CD14-positive monocyte (primary cell): ENCODE results near the gene KCNQ1. TPM values are rescaled to one million over a fixed set of nuclear protein-coding genes. Genes with fewer than 3 reads are reported as not detected.

Experiments
- DNase-seq, 3 donors: peaks; one replicate each; pipeline ENCODE4 v3.0.0-alpha.2; 2011 to 2022
- H2AFZ ChIP-seq: 2 replicates; pipeline ENCODE4 v1.6.0; 2012; ENCODE audit warnings: mild to moderate bottlenecking, low read depth, low read length, inconsistent platforms; ENCODE audit not compliant: insufficient read depth, poor library complexity, severe bottlenecking
- H3K27ac ChIP-seq, 2 donors: 1 replicate in 1 of 2; 2 replicates in 1 of 2; pipeline ENCODE4 v1.5.1; 2012 to 2013; ENCODE audit warnings: low read length in 2 of 2, control low read depth in 1 of 2, inconsistent platforms in 1 of 2, low read depth in 1 of 2, mild to moderate bottlenecking in 1 of 2
- H3K27me3 ChIP-seq, 2 donors: one replicate each; pipeline versions ENCODE4 v1.6.0 to v1.6.1; 2011 to 2013; ENCODE audit warnings: low read length in 2 of 2; ENCODE audit not compliant: control insufficient read depth in 2 of 2, insufficient read depth in 2 of 2
- H3K36me3 ChIP-seq, 2 donors: replicated peaks in 1 of 2; 1 replicate in 1 of 2; 2 replicates in 1 of 2; pipeline versions ENCODE4 v1.5.1 to v1.6.1; 2012 to 2013; ENCODE audit warnings: low read length in 2 of 2, control low read depth in 1 of 2, inconsistent platforms in 1 of 2, mild to moderate bottlenecking in 1 of 2; ENCODE audit not compliant: insufficient read depth in 2 of 2, control insufficient read depth in 1 of 2
- H3K4me1 ChIP-seq, 2 donors: 1 replicate in 1 of 2; 2 replicates in 1 of 2; pipeline versions ENCODE4 v1.5.1 to v1.6.1; 2012 to 2013; ENCODE audit warnings: low read length in 2 of 2, control low read depth in 1 of 2, inconsistent platforms in 1 of 2, mild to moderate bottlenecking in 1 of 2, moderate library complexity in 1 of 2; ENCODE audit not compliant: insufficient read depth in 2 of 2, control insufficient read depth in 1 of 2
- H3K4me2 ChIP-seq: replicated peaks from 2 replicates; pipeline ENCODE3; 2012; ENCODE audit warnings: low read length, moderate library complexity, mild to moderate bottlenecking; ENCODE audit not compliant: poor library complexity, severe bottlenecking; ENCODE audit errors: extremely low read depth
- H3K4me3 ChIP-seq, 3 experiments: fragments of 200-600 bp in 1 of 3; sonication (generic) in 1 of 3; replicated peaks in 1 of 3; 1 replicate in 2 of 3; 2 replicates in 1 of 3; pipeline ENCODE4 v1.5.1; 2011 to 2013; ENCODE audit warnings: low read length in 3 of 3, mild to moderate bottlenecking in 3 of 3, control low read depth in 2 of 3, low read depth in 2 of 3, inconsistent platforms in 1 of 3, moderate library complexity in 1 of 3
- H3K79me2 ChIP-seq: 2 replicates; pipeline ENCODE4 v1.6.0; 2012; ENCODE audit warnings: mild to moderate bottlenecking, control low read depth, inconsistent platforms, low read length, moderate library complexity; ENCODE audit not compliant: insufficient read depth
- H3K9ac ChIP-seq: 2 replicates; pipeline ENCODE4 v1.6.0; 2017; ENCODE audit warnings: low read length, mild to moderate bottlenecking; ENCODE audit not compliant: insufficient read depth, poor library complexity, severe bottlenecking
- H3K9me3 ChIP-seq, 2 donors: replicated peaks in 1 of 2; 1 replicate in 1 of 2; 2 replicates in 1 of 2; pipeline versions ENCODE4 v1.5.1 to v1.6.1; 2012 to 2013; ENCODE audit warnings: low read length in 2 of 2, control low read depth in 1 of 2; ENCODE audit not compliant: control insufficient read depth in 1 of 2, insufficient read depth in 1 of 2
- H4K20me1 ChIP-seq: 2 replicates; pipeline ENCODE4 v1.6.0; 2012; ENCODE audit warnings: mild to moderate bottlenecking, low read length, control low read depth, moderate library complexity; ENCODE audit not compliant: insufficient read depth
- H3K27ac Mint-ChIP-seq, 7 donors: one replicate each; pipeline ENCODE4 v1.8.0; 2020; ENCODE audit warnings: mild to moderate bottlenecking in 7 of 7, mixed read lengths in 7 of 7, moderate library complexity in 6 of 7, inconsistent platforms in 2 of 7
- H3K27me3 Mint-ChIP-seq, 3 donors: one replicate each; pipeline ENCODE4 v1.8.0; 2021 to 2022; ENCODE audit warnings: low read depth in 3 of 3, mild to moderate bottlenecking in 3 of 3, mixed read lengths in 3 of 3, moderate library complexity in 3 of 3, inconsistent platforms in 1 of 3
- H3K36me3 Mint-ChIP-seq, 2 donors: one replicate each; pipeline ENCODE4 v1.8.0; 2020; ENCODE audit warnings: mixed read lengths in 2 of 2, inconsistent platforms in 1 of 2, mild to moderate bottlenecking in 1 of 2
- H3K4me1 Mint-ChIP-seq: one replicate; pipeline ENCODE4 v1.8.0; 2020; ENCODE audit warnings: mild to moderate bottlenecking, mixed read lengths
- H3K4me3 Mint-ChIP-seq, 2 donors: one replicate each; pipeline ENCODE4 v1.8.0; 2020; ENCODE audit warnings: mild to moderate bottlenecking in 2 of 2, mixed read lengths in 2 of 2, moderate library complexity in 1 of 2
- H3K9me3 Mint-ChIP-seq, 7 donors: one replicate each; pipeline ENCODE4 v1.8.0; 2020 to 2022; ENCODE audit warnings: mixed read lengths in 7 of 7, mild to moderate bottlenecking in 6 of 7, moderate library complexity in 6 of 7, inconsistent platforms in 2 of 7
- WGBS: methylation state at CpG from one replicate; pipeline ENCODE4 v1.1.5; 2013; ENCODE audit warnings: missing lambda C conversion rate; ENCODE audit not compliant: insufficient coverage; 5-methylcytosine and 5-hydroxymethylcytosine counted together
- intact Hi-C, 2 donors: fragments of 100-400 bp; cut with micrococcal nuclease; formaldehyde crosslinking; loops; one replicate each; pipeline versions ENCODE4 v1.15.0 to v1.15.1; 2023
- polyA plus RNA-seq, 3 donors: library from polyadenylated mRNA; depleted of rRNA in 1 of 3; unstranded in 2 of 3; stranded (reverse) in 1 of 3; fragments of 300-500 nt in 2 of 3; fragments of >200 nt in 1 of 3; fragmentation: Illumina TruSeq in 2 of 3; gene quantifications; 1 replicate in 2 of 3; 2 replicates in 1 of 3; pipeline ENCODE4 v1.2.3, GENCODE V29; 2012 to 2021
- TF ChIP-seq, protein P1 (sequence below): fragments of 200-600 bp; IDR thresholded peaks from one replicate; pipeline ENCODE4 v1.8.0; 2022; ENCODE audit warnings: antibody characterized with exemption, mild to moderate bottlenecking

KCNQ1 gene
- polyA plus RNA-seq, 3 donors, result 14.9 to 31.8 (median 21.6) TPM

GRCh38 chr11:2788168-2789071 is 343.6 kb downstream of the KCNQ1 start:
- Histone ChIP-seq H3K36me3 (peaks cover 5 to 19% of the 10 kb centered on the region in 2 donors), H2AFZ (no peak overlapping the region), H3K9ac (no peak overlapping the region), H4K20me1 (peaks cover 45% of the 10 kb centered on the region), H3K4me2 (no peak overlapping the region), H3K4me3 (no peak overlapping the region), H3K9me3 (no peaks in the 10 kb centered on the region), H3K27me3 (peaks cover 0 to 23% of the 10 kb centered on the region in 2 donors), H3K79me2 (no peaks in the 10 kb centered on the region), H3K4me1 (peaks cover 6 to 13% of the 10 kb centered on the region in 2 donors), H3K27ac (no peak overlapping the region)
- Mint-ChIP-seq H3K27me3 (peaks cover 13 to 39% (median 23%) of the 10 kb centered on the region in 3 donors), H3K4me1 (peaks cover 12% of the 10 kb centered on the region), H3K4me3 (no peak overlapping the region), H3K36me3 (peaks cover 34 to 47% of the 10 kb centered on the region in 2 donors), H3K27ac (no peak overlapping the region), H3K9me3 (peaks cover 0 to 4% (median 2%) of the 10 kb centered on the region in 7 donors)
- TF ChIP-seq, protein P1, sequence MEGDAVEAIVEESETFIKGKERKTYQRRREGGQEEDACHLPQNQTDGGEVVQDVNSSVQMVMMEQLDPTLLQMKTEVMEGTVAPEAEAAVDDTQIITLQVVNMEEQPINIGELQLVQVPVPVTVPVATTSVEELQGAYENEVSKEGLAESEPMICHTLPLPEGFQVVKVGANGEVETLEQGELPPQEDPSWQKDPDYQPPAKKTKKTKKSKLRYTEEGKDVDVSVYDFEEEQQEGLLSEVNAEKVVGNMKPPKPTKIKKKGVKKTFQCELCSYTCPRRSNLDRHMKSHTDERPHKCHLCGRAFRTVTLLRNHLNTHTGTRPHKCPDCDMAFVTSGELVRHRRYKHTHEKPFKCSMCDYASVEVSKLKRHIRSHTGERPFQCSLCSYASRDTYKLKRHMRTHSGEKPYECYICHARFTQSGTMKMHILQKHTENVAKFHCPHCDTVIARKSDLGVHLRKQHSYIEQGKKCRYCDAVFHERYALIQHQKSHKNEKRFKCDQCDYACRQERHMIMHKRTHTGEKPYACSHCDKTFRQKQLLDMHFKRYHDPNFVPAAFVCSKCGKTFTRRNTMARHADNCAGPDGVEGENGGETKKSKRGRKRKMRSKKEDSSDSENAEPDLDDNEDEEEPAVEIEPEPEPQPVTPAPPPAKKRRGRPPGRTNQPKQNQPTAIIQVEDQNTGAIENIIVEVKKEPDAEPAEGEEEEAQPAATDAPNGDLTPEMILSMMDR, result no peak
- 66% methylated on average over 15 of the region's 22 CpGs for WGBS
- DNase-seq, result no peak
- intact Hi-C loops, result no loop called here

GRCh38 chr11:2789331-2789730 is 344.5 kb downstream of the KCNQ1 start:
- Histone ChIP-seq H3K27me3 (peaks cover 0 to 23% of the 10 kb centered on the region in 2 donors), H3K9me3 (no peaks in the 10 kb centered on the region), H3K4me3 (no peak overlapping the region), H4K20me1 (peaks cover 45% of the 10 kb centered on the region), H3K79me2 (no peaks in the 10 kb centered on the region), H3K4me2 (no peak overlapping the region), H3K4me1 (peaks cover 8 to 15% of the 10 kb centered on the region in 2 donors), H3K27ac (no peak overlapping the region), H3K9ac (no peak overlapping the region), H2AFZ (no peak overlapping the region), H3K36me3 (peaks cover 5 to 19% of the 10 kb centered on the region in 2 donors)
- 97% methylated on average over 18 of the region's 18 CpGs for WGBS
- H3K4me1 Mint-ChIP-seq, result peaks cover 13% of the 10 kb centered on the region
- peaks cover 0 to 4% (median 2%) of the 10 kb centered on the region in 7 donors for H3K9me3 Mint-ChIP-seq
- H3K27ac Mint-ChIP-seq, result no peak overlapping the region
- peaks cover 35 to 47% of the 10 kb centered on the region in 2 donors for H3K36me3 Mint-ChIP-seq
- no peak for DNase-seq
- TF ChIP-seq, protein P1, result no peak
- peak overlapping the region in 1 of 2 donors; percentile 51 for H3K4me3 Mint-ChIP-seq
- H3K27me3 Mint-ChIP-seq, result peaks cover 13 to 38% (median 23%) of the 10 kb centered on the region in 3 donors
- intact Hi-C loops, result no loop called here
